Naive B cell (primary cell): Measurements from ENCODE around the gene SNN. TPM values are rescaled to one million over a fixed set of nuclear protein-coding genes. Genes with fewer than 3 reads are reported as not detected.
A peak's percentile ranks its signal among the peaks of the same experiment; 100 is the strongest.

Experiments
- ATAC-seq, 2 donors: fragments of 150-1000 bp; cut with Tn5 transposase; 2 replicates each; pipeline ENCODE4 v1.10.0; 2021; ENCODE audit warnings: low read depth in 2 of 2, mild to moderate bottlenecking in 2 of 2, moderate library complexity in 2 of 2
- DNase-seq: peaks from one replicate; pipeline ENCODE4 v3.0.0; 2022
- H3K27ac Mint-ChIP-seq, 6 donors: one replicate each; pipeline ENCODE4 v1.8.0; 2020 to 2022; ENCODE audit warnings: mild to moderate bottlenecking in 6 of 6, mixed read lengths in 6 of 6, moderate library complexity in 5 of 6, inconsistent platforms in 2 of 6
- H3K27me3 Mint-ChIP-seq, 3 donors: one replicate each; pipeline ENCODE4 v1.8.0; 2021 to 2022; ENCODE audit warnings: mixed read lengths in 3 of 3, mild to moderate bottlenecking in 1 of 3
- H3K36me3 Mint-ChIP-seq, 2 donors: one replicate each; pipeline ENCODE4 v1.8.0; 2020 to 2022; ENCODE audit warnings: mixed read lengths in 2 of 2, inconsistent platforms in 1 of 2, mild to moderate bottlenecking in 1 of 2
- H3K4me1 Mint-ChIP-seq, 3 donors: one replicate each; pipeline ENCODE4 v1.8.0; 2020 to 2022; ENCODE audit warnings: mixed read lengths in 3 of 3, inconsistent platforms in 1 of 3, mild to moderate bottlenecking in 1 of 3, moderate library complexity in 1 of 3
- H3K4me3 Mint-ChIP-seq, 8 donors: one replicate each; pipeline ENCODE4 v1.8.0; 2020 to 2022; ENCODE audit warnings: mild to moderate bottlenecking in 8 of 8, mixed read lengths in 8 of 8, moderate library complexity in 8 of 8, inconsistent platforms in 2 of 8
- H3K9me3 Mint-ChIP-seq, 7 donors: one replicate each; pipeline ENCODE4 v1.8.0; 2020 to 2022; ENCODE audit warnings: mixed read lengths in 7 of 7, mild to moderate bottlenecking in 5 of 7, inconsistent platforms in 2 of 7, moderate library complexity in 1 of 7
- polyA plus RNA-seq, 6 donors: library from polyadenylated mRNA; unstranded; fragments of 300-500 nt; fragmentation: Illumina TruSeq; gene quantifications; one replicate each; pipeline ENCODE4 v1.2.3, GENCODE V29; 2021; ENCODE audit warnings: low read depth in 6 of 6

The SNN gene
- polyA plus RNA-seq, 6 donors from 2014 or later: 53.0 to 82.7 (median 67.7) TPM

DNA sequence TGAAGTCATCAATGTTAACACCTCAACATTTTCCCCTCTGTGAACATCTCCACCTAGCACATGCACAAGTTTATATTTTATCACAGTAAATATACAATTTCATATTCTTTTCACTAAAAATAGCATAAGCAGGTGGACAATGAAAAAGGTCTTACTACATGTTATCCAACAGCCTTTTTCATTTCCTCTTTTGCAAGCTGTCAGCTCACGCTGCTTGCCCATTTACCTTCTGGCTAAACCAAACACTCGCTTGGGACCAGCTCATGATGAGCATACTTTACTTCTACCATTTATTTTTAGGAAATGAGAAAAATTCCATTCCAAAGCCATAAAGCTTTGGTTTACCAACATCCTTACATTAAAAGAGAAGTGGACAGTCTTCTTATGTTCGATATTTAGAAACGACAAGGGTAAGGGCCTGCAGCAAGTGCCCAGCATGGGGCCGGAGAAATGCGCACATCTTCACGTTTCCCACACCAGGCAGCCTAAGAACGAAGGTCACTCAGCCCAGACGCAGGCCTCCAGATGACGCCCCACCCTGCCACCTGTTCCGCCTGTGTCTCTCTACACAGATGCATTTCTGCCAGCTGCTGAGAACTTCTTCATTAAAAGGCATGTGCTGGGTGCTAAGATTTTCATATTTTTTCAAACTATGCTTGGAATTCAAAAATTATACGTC is 13.9 kb downstream of the SNN start:
- Mint-ChIP-seq H3K4me1 (peaks cover 70 to 90% (median 78%) of the 10 kb centered on the region in 3 donors), H3K36me3 (peaks cover 0 to 14% of the 10 kb centered on the region in 2 donors), H3K9me3 (no peaks in the 10 kb centered on the region), H3K27me3 (no peaks in the 10 kb centered on the region), H3K27ac (peak overlapping the region; percentile 94 to 99 (median 98)), H3K4me3 (peak overlapping the region; percentile 30 to 91 (median 74))
- ATAC-seq (peak; percentile 75 to 78), DNase-seq (peak; percentile 78)

DNA sequence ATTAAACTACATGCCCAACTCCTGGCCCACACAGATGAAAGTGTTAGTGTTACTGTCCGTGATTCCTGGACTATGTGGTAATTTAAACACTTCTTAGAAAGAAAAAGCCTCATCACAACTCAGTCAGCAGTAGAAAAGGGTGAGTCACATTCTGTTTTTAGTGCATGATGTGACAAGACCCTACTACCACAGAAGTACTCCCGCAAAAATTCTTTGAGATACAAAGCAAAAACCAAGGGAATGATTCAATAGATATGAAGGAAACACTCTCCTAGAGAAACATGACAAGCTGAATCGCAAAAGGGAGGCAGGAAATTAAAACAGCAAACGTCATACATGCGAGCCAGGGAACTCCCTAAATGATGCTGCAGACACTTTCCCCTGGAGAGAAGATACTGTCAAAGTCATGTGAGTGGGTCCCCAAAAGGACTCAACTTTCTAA is 14.4 kb downstream of the SNN start:
- peak overlapping the region; percentile 94 to 99 (median 98) for H3K27ac Mint-ChIP-seq
- peaks cover 1 to 17% of the 10 kb centered on the region in 2 donors for H3K36me3 Mint-ChIP-seq
- peak; percentile 45 to 53 for ATAC-seq
- peak; percentile 69 for DNase-seq
- H3K4me3 Mint-ChIP-seq: peak overlapping the region; percentile 30 to 91 (median 74)
- H3K9me3 Mint-ChIP-seq: peaks cover 0 to under 1% (median 0%) of the 10 kb centered on the region in 7 donors
- H3K4me1 Mint-ChIP-seq: peaks cover 68 to 90% (median 78%) of the 10 kb centered on the region in 3 donors
- H3K27me3 Mint-ChIP-seq: no peaks in the 10 kb centered on the region

DNA sequence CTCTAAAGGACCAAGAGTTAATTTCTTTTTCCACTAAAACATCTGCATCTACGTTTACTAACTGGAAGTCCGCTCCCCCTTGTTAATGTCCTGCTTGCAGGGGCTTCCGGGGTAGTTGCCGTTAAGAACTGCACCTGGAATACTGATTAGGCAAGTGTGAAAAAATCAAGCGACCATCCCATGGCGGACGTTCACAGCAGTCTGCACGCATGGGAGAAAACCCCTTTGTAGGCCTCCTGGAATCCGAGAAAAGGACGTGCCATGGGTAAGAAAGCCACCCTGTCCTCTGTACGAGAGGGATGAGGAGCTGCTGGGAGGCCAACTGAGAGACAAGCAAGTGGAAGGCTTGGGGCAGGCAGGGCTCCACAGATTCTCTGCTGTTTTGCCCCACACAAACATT is 14.9 kb downstream of the SNN start:
- H3K36me3 Mint-ChIP-seq: peaks cover 6 to 17% of the 10 kb centered on the region in 2 donors
- H3K4me1 Mint-ChIP-seq: peaks cover 66 to 90% (median 78%) of the 10 kb centered on the region in 3 donors
- ATAC-seq (no peak), DNase-seq (no peak)
- peak overlapping the region; percentile 94 to 99 (median 98) for H3K27ac Mint-ChIP-seq
- peak overlapping the region in 7 of 8 donors; percentile 57 to 91 (median 74) for H3K4me3 Mint-ChIP-seq
- H3K27me3 Mint-ChIP-seq: no peaks in the 10 kb centered on the region
- H3K9me3 Mint-ChIP-seq: peaks cover 0 to 2% (median 0%) of the 10 kb centered on the region in 7 donors

DNA sequence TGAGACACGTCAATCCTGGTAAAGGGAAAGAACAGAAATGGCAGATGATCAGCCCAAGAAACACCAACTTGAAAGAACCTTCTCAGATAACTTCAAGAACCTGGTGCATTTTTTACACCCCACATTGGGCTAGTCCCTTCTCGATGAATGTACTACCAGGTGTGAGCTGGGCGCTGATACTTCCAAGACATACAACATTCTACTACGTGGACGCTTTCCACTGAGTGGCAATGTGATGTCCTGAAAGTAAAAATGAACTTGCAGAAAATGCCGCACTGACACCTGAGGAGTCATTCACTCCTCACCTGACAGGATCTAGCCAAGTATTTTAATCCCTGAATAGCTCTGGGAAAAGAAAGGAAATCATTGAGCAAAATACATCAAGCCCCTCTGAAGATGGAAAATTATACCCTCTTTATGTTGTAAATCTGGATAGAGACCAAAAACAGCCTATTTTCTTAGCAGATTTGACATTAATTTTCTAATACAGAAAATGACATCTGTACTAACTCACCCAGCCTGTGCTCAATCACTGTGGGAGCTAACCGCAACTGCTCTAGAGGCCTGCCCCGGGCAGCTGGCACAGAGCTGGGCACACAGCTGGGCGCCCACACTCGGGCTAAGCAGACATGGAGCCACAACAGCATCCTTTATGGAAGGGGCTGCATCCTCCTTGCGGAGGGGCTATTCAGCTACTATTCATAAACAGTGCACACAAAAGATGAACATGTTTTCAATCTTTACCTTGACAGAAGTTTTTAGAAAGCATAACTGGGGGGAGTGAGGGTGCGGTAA is 16.2 kb downstream of the SNN start:
- no peaks in the 10 kb centered on the region for H3K27me3 Mint-ChIP-seq
- no peak for DNase-seq
- H3K9me3 Mint-ChIP-seq: peaks cover 0 to 4% (median 0%) of the 10 kb centered on the region in 7 donors
- peaks cover 65 to 89% (median 76%) of the 10 kb centered on the region in 3 donors for H3K4me1 Mint-ChIP-seq
- peak overlapping the region; percentile 10 to 91 (median 52) for H3K4me3 Mint-ChIP-seq
- H3K36me3 Mint-ChIP-seq: peaks cover 7 to 14% of the 10 kb centered on the region in 2 donors
- ATAC-seq: no peak
- peak overlapping the region; percentile 66 to 99 (median 96) for H3K27ac Mint-ChIP-seq

DNA sequence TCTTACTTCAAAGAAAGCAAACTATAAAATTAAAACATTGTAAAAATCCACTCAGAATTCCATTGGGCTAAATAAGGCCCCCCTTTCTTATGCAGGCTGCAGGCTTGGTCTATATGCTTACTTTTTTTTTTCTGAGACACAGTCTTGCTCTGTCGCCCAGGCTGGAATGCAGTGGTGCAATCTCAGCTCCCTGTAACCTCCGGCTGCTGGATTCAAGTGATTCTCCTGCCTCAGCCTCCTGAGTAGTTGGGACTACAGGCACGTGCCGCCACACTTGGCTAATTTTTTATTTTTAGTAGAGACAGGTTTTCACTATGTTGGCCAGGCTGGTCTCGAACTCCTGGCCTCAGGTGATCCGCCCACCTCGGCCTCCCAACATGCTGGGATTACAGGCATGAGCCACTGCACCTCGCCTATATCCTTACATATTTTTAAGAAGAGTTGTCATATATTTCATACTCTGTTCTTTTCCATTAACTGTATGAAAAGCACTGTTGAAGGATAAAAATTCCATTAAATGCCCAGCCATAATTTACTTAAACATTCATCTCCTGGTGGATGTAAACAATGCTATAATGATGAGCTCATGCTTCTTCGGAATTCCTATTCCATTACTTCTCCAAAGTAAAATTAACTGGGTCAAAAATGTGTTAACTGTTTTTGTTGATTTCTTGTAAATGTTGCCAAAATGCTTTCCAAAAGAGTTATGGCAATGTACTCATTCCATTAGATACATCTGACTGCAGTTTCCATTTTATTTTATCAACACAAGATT is 17.8 kb downstream of the SNN start:
- H3K4me3 Mint-ChIP-seq: peak overlapping the region in 2 of 8 donors; percentile 16 to 53
- peaks cover 7 to 14% of the 10 kb centered on the region in 2 donors for H3K36me3 Mint-ChIP-seq
- peaks cover 64 to 89% (median 73%) of the 10 kb centered on the region in 3 donors for H3K4me1 Mint-ChIP-seq
- peaks cover 0 to 4% (median 0%) of the 10 kb centered on the region in 7 donors for H3K9me3 Mint-ChIP-seq
- ATAC-seq (no peak), DNase-seq (no peak)
- no peaks in the 10 kb centered on the region for H3K27me3 Mint-ChIP-seq
- H3K27ac Mint-ChIP-seq: peak overlapping the region in 5 of 6 donors; percentile 51 to 94 (median 69)

DNA sequence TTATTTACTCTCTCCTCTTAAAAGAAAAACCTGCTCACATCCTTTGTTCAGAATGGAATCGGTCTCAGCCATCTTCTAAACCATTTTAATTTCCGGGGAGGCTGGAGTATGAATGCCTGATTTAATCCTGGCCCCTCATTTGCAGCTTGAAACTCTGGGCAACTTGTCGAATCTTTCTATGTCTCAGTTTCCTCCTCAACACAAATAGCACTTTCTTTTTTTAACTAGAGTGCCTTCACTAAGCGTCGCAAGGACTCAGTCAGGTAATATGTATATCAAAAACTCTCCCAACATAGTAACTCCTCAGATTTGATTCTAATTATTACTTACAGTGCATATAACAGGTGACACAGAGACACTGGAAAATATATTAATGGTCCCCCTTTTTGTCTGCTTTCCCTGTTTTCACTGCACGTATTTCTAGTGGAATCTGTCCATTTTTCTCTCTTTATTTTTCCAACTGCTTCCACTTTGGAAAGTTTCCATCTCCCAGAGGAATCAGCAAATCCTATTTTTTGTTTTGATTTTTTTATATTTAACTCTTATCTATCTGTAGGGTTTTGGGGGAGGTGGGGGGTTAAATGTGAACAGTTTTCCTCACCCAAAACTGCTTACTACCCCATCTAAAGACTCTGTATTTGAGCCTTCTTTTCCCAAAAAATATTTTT is 18.6 kb downstream of the SNN start:
- Mint-ChIP-seq H3K36me3 (peaks cover 7 to 14% of the 10 kb centered on the region in 2 donors), H3K4me1 (peaks cover 56 to 87% (median 70%) of the 10 kb centered on the region in 3 donors), H3K27ac (peak overlapping the region; percentile 66 to 94 (median 78)), H3K9me3 (peaks cover 0 to 4% (median 0%) of the 10 kb centered on the region in 7 donors), H3K4me3 (peak overlapping the region in 3 of 8 donors; percentile 16 to 61 (median 53)), H3K27me3 (no peaks in the 10 kb centered on the region)
- no peak for DNase-seq
- ATAC-seq: no peak

DNA sequence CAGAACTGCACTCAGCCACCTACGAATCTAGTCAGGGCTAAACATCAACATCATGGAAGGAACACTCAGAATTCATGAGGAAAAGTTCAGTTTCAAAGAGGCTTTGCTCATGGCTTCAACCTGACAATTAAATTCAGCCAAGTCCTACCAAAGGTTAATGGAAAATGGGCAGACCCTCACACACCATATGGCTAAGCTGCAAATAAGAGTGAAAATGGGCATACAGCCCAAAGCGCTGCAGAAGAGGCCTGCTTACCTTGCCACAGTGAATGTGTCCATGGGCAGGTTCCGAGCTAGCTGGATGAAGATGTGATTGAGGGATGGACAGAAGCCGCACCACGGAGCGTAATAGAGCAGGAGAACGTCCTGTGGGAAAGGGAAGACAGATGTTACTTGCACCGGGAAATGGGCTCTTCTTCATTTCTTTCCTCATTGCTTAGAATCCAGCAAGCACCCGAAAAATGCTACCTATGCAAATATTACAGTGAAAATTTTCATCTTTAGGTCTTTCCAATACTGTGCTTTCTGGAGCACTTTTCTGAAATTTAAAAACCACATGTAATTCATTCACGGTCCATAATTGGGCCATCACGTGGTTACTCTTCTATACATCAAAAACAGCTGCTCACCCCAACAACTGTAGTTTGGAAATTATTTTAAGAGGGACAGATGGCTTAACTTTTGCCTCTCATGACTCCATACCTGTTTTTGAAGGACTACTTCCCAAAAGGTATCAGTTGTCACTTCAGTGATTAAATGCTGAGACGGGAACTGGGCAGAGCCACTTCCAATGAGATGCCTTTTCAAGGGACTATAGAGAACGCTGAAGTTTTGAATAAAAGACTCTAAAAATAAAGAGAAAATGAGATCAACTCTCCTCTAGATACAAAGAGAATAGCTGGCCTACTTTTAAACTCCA is 19.6 kb downstream of the SNN start:
- Mint-ChIP-seq H3K9me3 (peaks cover 0 to 4% (median 0%) of the 10 kb centered on the region in 7 donors), H3K27ac (peak overlapping the region in 5 of 6 donors; percentile 80 to 99 (median 88)), H3K36me3 (peaks cover 7 to 14% of the 10 kb centered on the region in 2 donors), H3K4me1 (peaks cover 50 to 84% (median 62%) of the 10 kb centered on the region in 3 donors), H3K4me3 (peak overlapping the region in 4 of 8 donors; percentile 9 to 63 (median 58)), H3K27me3 (no peaks in the 10 kb centered on the region)
- ATAC-seq (no peak), DNase-seq (no peak)

DNA sequence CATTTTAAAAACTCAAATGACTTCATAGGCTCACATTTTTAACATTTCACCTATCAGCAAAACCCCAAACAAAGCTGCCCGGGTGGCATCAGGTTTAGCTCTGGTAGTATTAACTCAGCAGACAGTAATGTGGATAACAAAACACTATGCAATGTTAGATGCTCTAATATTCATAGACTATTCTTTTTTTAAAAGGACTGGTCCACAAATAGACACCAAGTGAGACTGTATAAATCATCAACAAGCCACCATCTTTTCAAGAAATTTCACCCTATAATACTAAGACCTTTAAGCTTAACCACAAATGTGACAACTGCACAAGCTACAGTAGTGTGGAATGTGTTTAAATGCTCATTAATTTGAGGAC is 20.2 kb downstream of the SNN start:
- ATAC-seq (no peak), DNase-seq (no peak)
- Mint-ChIP-seq H3K4me3 (peak overlapping the region in 3 of 8 donors; percentile 9 to 68 (median 42)), H3K4me1 (peaks cover 48 to 78% (median 56%) of the 10 kb centered on the region in 3 donors), H3K9me3 (peaks cover 0 to 4% (median 0%) of the 10 kb centered on the region in 7 donors), H3K27ac (peak overlapping the region in 5 of 6 donors; percentile 44 to 99 (median 83)), H3K36me3 (peaks cover 7 to 14% of the 10 kb centered on the region in 2 donors), H3K27me3 (no peaks in the 10 kb centered on the region)

DNA sequence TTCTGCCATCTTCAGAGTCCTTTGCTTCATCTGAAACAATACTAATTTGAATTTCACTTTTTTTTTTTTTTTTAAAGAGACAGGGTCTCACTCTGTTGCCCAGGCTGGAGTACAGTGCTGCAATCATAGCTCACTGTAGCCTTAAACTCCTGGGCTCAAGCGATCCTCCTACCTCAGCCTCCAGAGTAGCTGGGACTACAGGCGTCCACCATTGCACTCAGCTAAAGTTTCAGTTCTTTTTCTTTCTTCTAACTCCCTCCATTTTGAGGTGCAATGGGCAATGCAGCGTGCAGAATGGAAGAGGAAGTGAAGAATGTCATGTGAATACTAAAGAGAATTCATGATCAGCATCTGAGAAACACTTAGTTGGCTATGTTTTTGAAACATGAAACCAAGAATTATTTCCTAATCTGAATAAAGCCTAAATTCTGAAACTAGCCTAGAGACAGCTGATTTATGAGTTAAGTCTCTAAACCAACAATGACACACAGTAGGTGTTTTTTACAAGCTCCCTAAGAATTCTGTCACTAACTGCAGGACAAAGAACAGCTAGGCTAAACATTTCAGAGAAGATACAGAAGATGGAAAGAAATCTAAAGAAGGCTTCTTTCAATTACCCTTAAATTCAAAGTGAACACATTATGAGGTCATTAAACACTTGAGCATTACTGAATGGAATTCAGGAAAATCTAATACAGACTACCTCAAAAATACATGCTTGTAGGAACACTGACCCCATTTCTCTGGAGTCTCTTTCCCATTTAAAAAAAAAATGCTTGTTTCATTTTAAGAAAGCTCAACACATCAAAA is 21.0 kb downstream of the SNN start:
- H3K4me1 Mint-ChIP-seq: peaks cover 43 to 70% (median 50%) of the 10 kb centered on the region in 3 donors
- peaks cover 0 to 4% (median 0%) of the 10 kb centered on the region in 7 donors for H3K9me3 Mint-ChIP-seq
- DNase-seq (peak; percentile 82), ATAC-seq (peak; percentile 99 to 100)
- no peaks in the 10 kb centered on the region for H3K27me3 Mint-ChIP-seq
- H3K4me3 Mint-ChIP-seq: peak overlapping the region; percentile 56 to 89 (median 80)
- H3K27ac Mint-ChIP-seq: peak overlapping the region; percentile 95 to 99 (median 96)
- H3K36me3 Mint-ChIP-seq: peaks cover 7 to 14% of the 10 kb centered on the region in 2 donors

DNA sequence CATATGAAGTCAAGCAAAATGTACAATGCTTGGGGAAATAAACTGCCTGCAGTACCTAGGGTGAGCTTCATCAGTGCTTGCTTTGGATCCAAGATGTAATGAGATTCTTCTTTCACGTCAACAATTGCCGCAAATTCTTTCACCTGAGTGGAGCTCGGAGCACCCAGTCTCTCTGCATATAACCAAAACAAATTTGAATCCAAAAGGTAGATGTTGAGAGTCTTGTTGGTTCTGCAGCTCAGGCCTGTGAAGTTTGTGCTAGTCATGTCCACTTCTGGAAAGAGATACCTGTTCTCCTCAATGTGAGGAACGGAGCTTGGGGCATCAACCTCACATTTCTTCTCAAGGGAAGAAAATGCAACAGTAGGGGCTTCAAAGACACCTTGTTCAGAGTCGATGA is 23.0 kb downstream of the SNN start:
- Mint-ChIP-seq H3K4me1 (peaks cover 47 to 68% (median 52%) of the 10 kb centered on the region in 3 donors), H3K4me3 (peak overlapping the region in 2 of 8 donors; percentile 44 to 65), H3K27me3 (no peaks in the 10 kb centered on the region), H3K9me3 (peaks cover 0 to 4% (median 0%) of the 10 kb centered on the region in 7 donors), H3K36me3 (peaks cover 12 to 26% of the 10 kb centered on the region in 2 donors), H3K27ac (peak overlapping the region in 5 of 6 donors; percentile 29 to 98 (median 95))
- ATAC-seq (no peak), DNase-seq (no peak)

DNA sequence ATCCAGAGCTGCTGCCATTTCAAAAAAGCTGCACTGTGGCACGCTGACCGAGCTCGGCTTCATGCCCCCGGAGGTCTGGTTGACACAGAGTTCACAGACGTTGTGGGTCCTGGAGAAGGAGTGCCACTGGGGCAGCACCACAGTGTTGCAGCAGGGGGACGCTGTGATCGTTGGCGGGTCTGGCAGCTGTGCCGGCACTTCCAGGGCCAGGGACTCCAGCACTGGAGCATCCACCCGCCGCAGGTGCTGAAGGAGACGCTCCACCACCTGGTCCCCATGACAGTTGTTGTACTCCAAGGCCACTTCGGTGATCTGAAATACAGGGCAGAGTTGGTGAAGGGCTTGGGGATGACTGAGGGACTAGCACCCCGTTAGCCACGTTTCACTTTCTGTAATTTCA is 23.5 kb downstream of the SNN start:
- H3K27ac Mint-ChIP-seq: peak overlapping the region in 4 of 6 donors; percentile 49 to 95 (median 54)
- DNase-seq (no peak), ATAC-seq (no peak)
- peaks cover 17 to 27% of the 10 kb centered on the region in 2 donors for H3K36me3 Mint-ChIP-seq
- H3K9me3 Mint-ChIP-seq: peaks cover 0 to 4% (median 0%) of the 10 kb centered on the region in 7 donors
- H3K4me1 Mint-ChIP-seq: peaks cover 42 to 65% (median 53%) of the 10 kb centered on the region in 3 donors
- H3K4me3 Mint-ChIP-seq: no peak overlapping the region
- H3K27me3 Mint-ChIP-seq: no peaks in the 10 kb centered on the region
